T47D (cell line): Measurements from ENCODE around the gene TSGA10IP.
A peak's percentile ranks its signal among the peaks of the same experiment; 100 is the strongest.

Source experiments
- DNase-seq, 2 experiments: peaks; one replicate each; pipeline versions ENCODE4 v3.0.0 to v3.0.0-alpha.2; 2011 to 2012; ENCODE audit warnings: low read depth in 1 of 2, low spot score in 1 of 2
- JUND ChIP-seq: IDR thresholded peaks from 2 replicates; pipeline ENCODE4 v1.6.1; 2012; ENCODE audit warnings: low read depth
- in situ Hi-C: cut with HindIII; loops from 2 replicates; pipeline ENCODE4 v1.10.0; 2016; ENCODE audit warnings: low sequenced_read_pairs, low pct_unique_long_range_greater_than_20kb

TSGA10IP gene

GRCh38 chr11:65960824-65961266 lies 15.6 kb downstream of the TSGA10IP start:
- DNase-seq = no peak
- TF ChIP-seq JUND = no peak
- in situ Hi-C loops = no loop called here

- in situ Hi-C loops = no loop called here
- DNase-seq = peak; percentile 97 to 99
Observed at GRCh38 chr11:65961267-65962140, 16.2 kb downstream of the TSGA10IP start, which contains the start of gene SART1. SART1 (plus strand) TSS chr11:65961734; CDS start chr11:65961781, 47 bp downstream.

GRCh38 chr11:65962141-65962564 lies 16.9 kb downstream of the TSGA10IP start:
- TF ChIP-seq JUND = no peak
- no peak for DNase-seq
- in situ Hi-C loops = no loop called here

More at GRCh38 chr11:65961267-65962140, 16.2 kb downstream of the TSGA10IP start, which contains the start of gene SART1:
- no peak for TF ChIP-seq JUND

- DNase-seq = no peak
- in situ Hi-C loops = no loop called here
- no peak for TF ChIP-seq JUND
Observed at GRCh38 chr11:65964906-65965305, 19.6 kb downstream of the TSGA10IP start.

GRCh38 chr11:65965986-65966762 lies 20.9 kb downstream of the TSGA10IP start:
- in situ Hi-C loops = no loop called here
- no peak for DNase-seq
- no peak for TF ChIP-seq JUND

- no peak for DNase-seq
- no peak for TF ChIP-seq JUND
- in situ Hi-C loops = no loop called here
Observed at GRCh38 chr11:65967329-65967934, 22.2 kb downstream of the TSGA10IP start.

- DNase-seq = no peak
- no peak for TF ChIP-seq JUND
- in situ Hi-C loops = no loop called here
Observed at GRCh38 chr11:65968600-65969482, 23.6 kb downstream of the TSGA10IP start.

- no peak for TF ChIP-seq JUND
- in situ Hi-C loops = no loop called here
- no peak for DNase-seq
Observed at GRCh38 chr11:65972116-65972515, 26.8 kb downstream of the TSGA10IP start.

GRCh38 chr11:65973439-65974110 lies 28.3 kb downstream of the TSGA10IP start:
- no peak for DNase-seq
- in situ Hi-C loops = no loop called here
- no peak for TF ChIP-seq JUND

- in situ Hi-C loops = no loop called here
- no peak for DNase-seq
- TF ChIP-seq JUND = no peak
Observed at GRCh38 chr11:65975771-65976170, 30.5 kb downstream of the TSGA10IP start.
